SU-DHL-6 (cell line): ENCODE data around the gene UNC5B.

Experiments
- H2AFZ ChIP-seq: fragments of 200-600 bp; sonication (generic); 2 replicates; pipeline ENCODE4 v1.6.1; 2014; ENCODE audit warnings: low read depth, mild to moderate bottlenecking, moderate library complexity, mixed read lengths, antibody characterized with exemption, low read length; ENCODE audit not compliant: severe bottlenecking
- H3F3A ChIP-seq: fragments of 200-600 bp; shearing (Covaris generic); 2 replicates; pipeline ENCODE4 v1.6.0; 2016; ENCODE audit warnings: antibody characterized with exemption, mild to moderate bottlenecking; ENCODE audit not compliant: insufficient read depth
- H3K27ac ChIP-seq: fragments of 200-600 bp; sonication (generic); 2 replicates; pipeline ENCODE4 v1.5.1; 2016; ENCODE audit warnings: low read depth, mild to moderate bottlenecking, low read length, moderate library complexity, mixed read lengths
- H3K27me3 ChIP-seq: fragments of 200-600 bp; sonication (generic), shearing (Covaris generic); 2 replicates; pipeline ENCODE4 v1.6.0; 2014; ENCODE audit warnings: mild to moderate bottlenecking, low read length
- H3K36me3 ChIP-seq: fragments of 200-600 bp; sonication (generic); 2 replicates; pipeline ENCODE4 v1.6.1; 2014; ENCODE audit warnings: mild to moderate bottlenecking, low read length, mixed read lengths
- H3K4me2 ChIP-seq: fragments of 300-600, 200-600 bp; shearing (Covaris generic), sonication (generic); 2 replicates; pipeline ENCODE4 v1.6.0; 2014; ENCODE audit warnings: low read length, low read depth, mild to moderate bottlenecking; ENCODE audit not compliant: poor library complexity, severe bottlenecking
- H3K4me3 ChIP-seq: fragments of 200-600 bp; sonication (generic); 2 replicates; pipeline ENCODE4 v1.5.1; 2014; ENCODE audit warnings: antibody characterized with exemption, low read length, mild to moderate bottlenecking, mixed read lengths; ENCODE audit not compliant: insufficient read depth, poor library complexity, severe bottlenecking
- H3K79me2 ChIP-seq: fragments of 200-600 bp; sonication (generic); 2 replicates; pipeline ENCODE4 v1.6.1; 2014; ENCODE audit warnings: mild to moderate bottlenecking, low read length, moderate library complexity; ENCODE audit not compliant: insufficient read depth
- H3K9ac ChIP-seq: fragments of 200-600 bp; sonication (generic); 2 replicates; pipeline ENCODE4 v1.7.0; 2014; ENCODE audit warnings: mild to moderate bottlenecking, low read length
- H3K9me2 ChIP-seq: fragments of 200-600 bp; sonication (generic); replicated peaks from 2 replicates; pipeline ENCODE4 v1.6.1; 2014; ENCODE audit warnings: low read length; ENCODE audit not compliant: insufficient read depth
- H3K9me3 ChIP-seq: fragments of 200-600 bp; sonication (generic); 2 replicates; pipeline ENCODE4 v1.6.1; 2014; ENCODE audit warnings: low read length, mixed read lengths; ENCODE audit not compliant: insufficient read depth
- H4K20me1 ChIP-seq: fragments of 200-600 bp; sonication (generic); 2 replicates; pipeline ENCODE4 v1.6.1; 2014; ENCODE audit warnings: low read depth, mild to moderate bottlenecking, antibody characterized with exemption, low read length, moderate library complexity, mixed read lengths
- CTCF ChIP-seq: fragments of 200-600 bp; sonication (generic); IDR thresholded peaks from one replicate; pipeline ENCODE4 v1.5.1; 2017; ENCODE audit warnings: antibody characterized with exemption, mild to moderate bottlenecking, low read length, moderate library complexity; ENCODE audit not compliant: insufficient read depth, poor library complexity, severe bottlenecking
- EZH2phosphoT487 ChIP-seq: fragments of 200-600 bp; sonication (generic), shearing (Covaris generic); conservative IDR thresholded peaks from 2 replicates; pipeline ENCODE4 v1.6.1; 2018; ENCODE audit warnings: mild to moderate bottlenecking, antibody characterized with exemption, low read length, moderate library complexity, mixed read lengths

UNC5B gene

GRCh38 chr10:71249996-71250395, 37.6 kb downstream of the UNC5B start:
- no peaks in the 10 kb centered on the region for H3K36me3 ChIP-seq
- H3K4me3 ChIP-seq = no peak overlapping the region
- no peaks in the 10 kb centered on the region for H3K79me2 ChIP-seq
- H3K4me2 ChIP-seq = no peak overlapping the region
- H3K9me3 ChIP-seq = no peaks in the 10 kb centered on the region
- no peaks in the 10 kb centered on the region for H3K27me3 ChIP-seq
- no peak overlapping the region for H2AFZ ChIP-seq
- no peak for TF ChIP-seq EZH2phosphoT487
- TF ChIP-seq CTCF = no peak
- H3K27ac ChIP-seq = no peak overlapping the region
- H3K9ac ChIP-seq = no peak overlapping the region
- H3K9me2 ChIP-seq = no peaks in the 10 kb centered on the region
- H4K20me1 ChIP-seq = no peaks in the 10 kb centered on the region
- H3F3A ChIP-seq = no peaks in the 10 kb centered on the region

- Histone ChIP-seq H3K36me3 (no peaks in the 10 kb centered on the region), H2AFZ (no peak overlapping the region), H3K79me2 (no peaks in the 10 kb centered on the region), H3K9ac (no peak overlapping the region), H3K4me2 (no peak overlapping the region), H3K27ac (no peak overlapping the region), H4K20me1 (no peaks in the 10 kb centered on the region), H3K27me3 (no peaks in the 10 kb centered on the region), H3F3A (no peaks in the 10 kb centered on the region), H3K9me3 (no peaks in the 10 kb centered on the region), H3K9me2 (no peaks in the 10 kb centered on the region), H3K4me3 (no peak overlapping the region)
- TF ChIP-seq EZH2phosphoT487 (no peak), CTCF (no peak)
Observed at GRCh38 chr10:71250405-71250804, 38.0 kb downstream of the UNC5B start.

- TF ChIP-seq EZH2phosphoT487 (no peak), CTCF (no peak)
- Histone ChIP-seq H3K9me3 (no peaks in the 10 kb centered on the region), H3K27ac (no peak overlapping the region), H4K20me1 (no peaks in the 10 kb centered on the region), H3K9ac (no peak overlapping the region), H3K36me3 (no peaks in the 10 kb centered on the region), H3F3A (no peaks in the 10 kb centered on the region), H2AFZ (no peak overlapping the region), H3K4me3 (no peak overlapping the region), H3K79me2 (no peaks in the 10 kb centered on the region), H3K9me2 (no peaks in the 10 kb centered on the region), H3K4me2 (no peak overlapping the region), H3K27me3 (no peaks in the 10 kb centered on the region)
Observed at GRCh38 chr10:71250842-71251241, 38.5 kb downstream of the UNC5B start.
